Neural progenitor cell (in vitro differentiated cells): ENCODE measurements around the gene TCF7L1. TPM values are rescaled to one million over a fixed set of nuclear protein-coding genes. Genes with fewer than 3 reads are reported as not detected.

ENCODE experiments used
- DNase-seq: peaks from one replicate; pipeline ENCODE4 v3.0.0-alpha.2; 2016; ENCODE audit warnings: low spot score
- H2AFZ ChIP-seq: fragments of 200-600 bp; sonication (generic); replicated peaks from 2 replicates; pipeline ENCODE4 v1.6.1; 2016; ENCODE audit warnings: antibody characterized with exemption
- H3F3A ChIP-seq: fragments of 200-600 bp; sonication (generic); 2 replicates; pipeline ENCODE4 v1.6.1; 2016; ENCODE audit warnings: antibody characterized with exemption, low read depth
- H3K27ac ChIP-seq: fragments of 200-600 bp; sonication (generic); 2 replicates; pipeline ENCODE4 v1.5.1; 2016; ENCODE audit warnings: mild to moderate bottlenecking
- H3K27me3 ChIP-seq: fragments of 200-600 bp; sonication (generic); 2 replicates; pipeline ENCODE4 v1.6.1; 2016; ENCODE audit warnings: mild to moderate bottlenecking, moderate library complexity
- H3K36me3 ChIP-seq: fragments of 200-600 bp; sonication (generic); 2 replicates; pipeline ENCODE4 v1.5.1; 2016
- H3K4me1 ChIP-seq: fragments of 200-600 bp; sonication (generic); 2 replicates; pipeline ENCODE4 v1.6.1; 2016; ENCODE audit warnings: mixed run types
- H3K4me2 ChIP-seq: fragments of 200-600 bp; sonication (generic); 2 replicates; pipeline ENCODE4 v1.6.1; 2016
- H3K4me3 ChIP-seq: fragments of 200-600 bp; sonication (generic); 2 replicates; pipeline ENCODE4 v1.5.1; 2016
- H3K79me2 ChIP-seq: fragments of 200-600 bp; sonication (generic); 2 replicates; pipeline ENCODE4 v1.6.1; 2016; ENCODE audit warnings: low read depth
- H3K9ac ChIP-seq: fragments of 200-600 bp; sonication (generic); 2 replicates; pipeline ENCODE4 v1.6.1; 2016
- H3K9me3 ChIP-seq: fragments of 200-600 bp; sonication (generic); 2 replicates; pipeline ENCODE4 v1.5.1; 2016; ENCODE audit warnings: low read depth
- H4K20me1 ChIP-seq: fragments of 200-600 bp; sonication (generic); 2 replicates; pipeline ENCODE4 v1.6.1; 2016; ENCODE audit warnings: low read depth
- H3K27ac Mint-ChIP-seq: 3 replicates; pipeline ENCODE4 v1.8.0; 2021; ENCODE audit warnings: mixed read lengths
- H3K27me3 Mint-ChIP-seq: 2 replicates; pipeline ENCODE4 v1.8.0; 2022; ENCODE audit warnings: low read depth, mild to moderate bottlenecking, inconsistent platforms, moderate library complexity, mixed read lengths; ENCODE audit not compliant: insufficient read depth
- H3K36me3 Mint-ChIP-seq: 3 replicates; pipeline ENCODE4 v1.8.0; 2021; ENCODE audit warnings: mixed read lengths
- H3K4me1 Mint-ChIP-seq: 3 replicates; pipeline ENCODE4 v1.8.0; 2021; ENCODE audit warnings: mixed read lengths
- H3K4me3 Mint-ChIP-seq: 3 replicates; pipeline ENCODE4 v1.8.0; 2021; ENCODE audit warnings: mild to moderate bottlenecking, moderate library complexity, mixed read lengths
- H3K9me3 Mint-ChIP-seq: 3 replicates; pipeline ENCODE4 v1.8.0; 2020; ENCODE audit warnings: mixed read lengths
- CTCF ChIP-seq: fragments of 200-600 bp; sonication (generic); IDR thresholded peaks from 2 replicates; pipeline ENCODE4 v1.5.1; 2017; ENCODE audit warnings: antibody characterized with exemption, mild to moderate bottlenecking
- EZH2 ChIP-seq: fragments of 200-600 bp; sonication (generic); IDR thresholded peaks from 2 replicates; pipeline ENCODE4 v1.6.1; 2017; ENCODE audit warnings: antibody characterized with exemption, mild to moderate bottlenecking, moderate library complexity
- EZH2phosphoT487 ChIP-seq: fragments of 200-600 bp; sonication (generic); IDR thresholded peaks from 2 replicates; pipeline ENCODE4 v1.6.1; 2017; ENCODE audit warnings: antibody characterized with exemption
- total RNA-seq: library from RNA; depleted of rRNA; stranded (reverse); fragments of >200 nt; gene quantifications from 2 replicates; pipeline ENCODE4 v1.2.3, GENCODE V29; 2015; ENCODE audit warnings: low replicate concordance

Gene TCF7L1
- total RNA-seq, 1 donor from 2014 or later, result 1.0 TPM

GRCh38 chr2:85148190-85148589 is 15.0 kb downstream of the TCF7L1 start:
- no peak overlapping the region for H3K4me3 Mint-ChIP-seq
- no peaks in the 10 kb centered on the region for H3K9me3 Mint-ChIP-seq
- Histone ChIP-seq H3F3A (peaks cover 3% of the 10 kb centered on the region), H3K27ac (no peak overlapping the region), H2AFZ (no peak overlapping the region), H3K9me3 (no peaks in the 10 kb centered on the region), H3K4me1 (no peaks in the 10 kb centered on the region), H4K20me1 (peaks cover 19% of the 10 kb centered on the region), H3K9ac (no peak overlapping the region), H3K27me3 (no peaks in the 10 kb centered on the region), H3K79me2 (peaks cover 66% of the 10 kb centered on the region), H3K4me3 (no peak overlapping the region), H3K4me2 (no peak overlapping the region), H3K36me3 (no peaks in the 10 kb centered on the region)
- peaks cover 4% of the 10 kb centered on the region for H3K4me1 Mint-ChIP-seq
- H3K36me3 Mint-ChIP-seq, result peaks cover 12% of the 10 kb centered on the region
- H3K27me3 Mint-ChIP-seq, result peaks cover 3% of the 10 kb centered on the region
- no peak for DNase-seq
- TF ChIP-seq EZH2, result no peak
- no peak for TF ChIP-seq EZH2phosphoT487
- no peak for TF ChIP-seq CTCF
- H3K27ac Mint-ChIP-seq, result no peak overlapping the region

- Mint-ChIP-seq H3K9me3 (no peaks in the 10 kb centered on the region), H3K36me3 (peaks cover 13% of the 10 kb centered on the region), H3K27ac (no peak overlapping the region), H3K27me3 (peaks cover 3% of the 10 kb centered on the region), H3K4me1 (peaks cover 6% of the 10 kb centered on the region), H3K4me3 (no peak overlapping the region)
- Histone ChIP-seq H3K79me2 (peaks cover 76% of the 10 kb centered on the region), H3K9ac (no peak overlapping the region), H3F3A (peaks cover 6% of the 10 kb centered on the region), H3K27me3 (no peaks in the 10 kb centered on the region), H3K4me1 (peaks cover 6% of the 10 kb centered on the region), H3K36me3 (no peaks in the 10 kb centered on the region), H2AFZ (no peak overlapping the region), H3K9me3 (no peaks in the 10 kb centered on the region), H3K27ac (no peak overlapping the region), H4K20me1 (peaks cover 6% of the 10 kb centered on the region), H3K4me3 (no peak overlapping the region), H3K4me2 (no peak overlapping the region)
- DNase-seq, result no peak
- no peak for TF ChIP-seq EZH2
- no peak for TF ChIP-seq CTCF
- no peak for TF ChIP-seq EZH2phosphoT487
These were observed 17.8 kb downstream of the TCF7L1 start for GRCh38 chr2:85151026-85151425.

- peaks cover 16% of the 10 kb centered on the region for H3K4me1 Mint-ChIP-seq
- no peaks in the 10 kb centered on the region for H3K9me3 Mint-ChIP-seq
- peaks cover 13% of the 10 kb centered on the region for H4K20me1 ChIP-seq
These were observed 19.7 kb downstream of the TCF7L1 start for GRCh38 chr2:85152895-85153294.

More at GRCh38 chr2:85152895-85153294, 19.7 kb downstream of the TCF7L1 start:
- Histone ChIP-seq H3K36me3 (no peaks in the 10 kb centered on the region), H3K79me2 (peaks cover 88% of the 10 kb centered on the region), H3K27me3 (no peaks in the 10 kb centered on the region), H3K4me1 (peaks cover 6% of the 10 kb centered on the region), H3F3A (peaks cover 6% of the 10 kb centered on the region), H3K4me2 (no peak overlapping the region), H3K9me3 (no peaks in the 10 kb centered on the region), H3K4me3 (no peak overlapping the region), H3K27ac (no peak overlapping the region), H3K9ac (no peak overlapping the region), H2AFZ (no peak overlapping the region)
- Mint-ChIP-seq H3K36me3 (peaks cover 12% of the 10 kb centered on the region), H3K27ac (no peak overlapping the region), H3K27me3 (peaks cover 3% of the 10 kb centered on the region), H3K4me3 (no peak overlapping the region)
- no peak for DNase-seq
- TF ChIP-seq CTCF, result no peak
- TF ChIP-seq EZH2, result no peak
- TF ChIP-seq EZH2phosphoT487, result no peak
